Fibroblast of peridontal ligament (primary cell): Measurements from ENCODE around the gene NALF2.

Source experiments
- DNase-seq: peaks from one replicate; pipeline ENCODE4 v3.0.0-alpha.2; 2010; ENCODE audit errors: extremely low read depth

The NALF2 gene

DNA sequence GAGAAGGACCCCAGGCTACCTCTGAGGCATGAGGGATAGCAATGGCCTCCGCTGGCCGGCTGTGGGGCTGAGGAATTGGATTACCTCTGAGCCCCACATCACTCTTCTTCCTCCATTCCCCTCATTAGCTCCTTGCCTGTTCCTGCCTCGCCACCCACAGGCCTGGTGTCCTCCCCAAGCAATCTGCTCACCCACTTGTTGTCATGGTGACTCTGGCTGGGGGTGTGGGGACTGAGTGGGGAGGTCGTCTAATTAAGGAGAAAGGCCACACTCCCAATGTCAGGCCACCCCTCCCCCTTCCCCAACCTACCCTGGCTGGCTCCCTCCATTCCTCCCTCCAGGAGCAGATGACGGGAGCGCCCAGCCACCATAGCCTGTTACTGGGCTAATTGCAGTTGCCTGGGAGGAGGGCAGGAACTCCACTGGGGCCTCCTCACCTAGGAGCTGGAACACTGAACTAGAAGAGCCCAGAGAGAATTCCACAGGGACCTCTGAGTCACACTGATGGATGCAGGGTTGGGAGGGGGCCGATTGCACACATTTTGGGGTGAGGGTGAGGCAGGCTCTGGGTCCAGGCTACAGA, 20.7 kb downstream of the NALF2 start:
- no peak for DNase-seq

DNA sequence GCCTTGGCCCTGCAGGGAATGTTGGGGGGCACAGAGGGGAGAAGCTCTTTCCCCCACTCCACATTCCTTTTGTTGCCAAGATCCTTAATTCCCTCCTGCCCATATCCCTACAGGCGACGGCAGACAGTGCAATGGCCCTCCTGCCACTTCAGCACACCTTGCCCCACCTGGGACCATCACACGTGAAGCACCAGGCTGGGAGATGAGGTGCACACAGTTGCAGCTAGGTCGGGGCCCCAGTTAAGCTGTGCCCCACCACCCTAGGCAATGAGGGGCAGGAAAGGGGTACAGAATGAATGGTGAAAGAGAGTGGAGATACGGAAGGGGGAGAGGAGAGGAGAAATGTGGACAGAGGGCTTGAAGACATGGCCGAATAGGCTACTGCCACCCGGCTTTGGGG, 26.2 kb downstream of the NALF2 start:
- DNase-seq: no peak

- no peak for DNase-seq
These were observed 27.1 kb downstream of the NALF2 start for GRCh38 chrX:69531031-69531755.

- DNase-seq: no peak
These were observed 31.5 kb downstream of the NALF2 start for GRCh38 chrX:69535661-69536060.

DNA sequence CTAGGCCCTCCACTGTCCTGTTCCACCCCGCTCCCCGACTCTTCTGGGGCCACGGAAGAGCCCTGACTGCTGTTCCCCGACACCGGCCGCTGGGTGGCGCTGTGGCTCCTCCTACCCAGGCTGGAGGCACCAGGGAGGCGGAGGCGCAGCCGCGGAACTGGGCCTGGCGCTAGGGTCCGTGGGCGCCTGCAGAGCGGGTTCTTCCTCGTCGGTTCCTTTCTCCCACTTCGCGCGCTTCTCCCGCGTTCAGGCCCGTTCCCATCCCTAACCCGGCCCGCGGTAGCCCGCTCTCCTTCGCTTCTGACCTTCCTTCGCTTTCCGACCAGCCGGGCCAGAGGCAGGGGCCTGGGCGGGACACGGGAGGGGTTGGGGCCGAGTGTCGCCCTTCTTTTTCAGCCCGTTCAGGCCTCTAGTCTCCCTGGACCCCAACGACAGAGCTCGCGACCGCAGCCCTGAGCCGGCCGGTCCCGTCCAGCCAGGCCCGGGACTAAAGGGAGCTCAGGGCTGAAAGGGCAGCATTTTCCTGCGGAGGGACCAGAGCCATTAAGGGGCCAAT, 34.3 kb downstream of the NALF2 start:
- peak; percentile 20 for DNase-seq

DNA sequence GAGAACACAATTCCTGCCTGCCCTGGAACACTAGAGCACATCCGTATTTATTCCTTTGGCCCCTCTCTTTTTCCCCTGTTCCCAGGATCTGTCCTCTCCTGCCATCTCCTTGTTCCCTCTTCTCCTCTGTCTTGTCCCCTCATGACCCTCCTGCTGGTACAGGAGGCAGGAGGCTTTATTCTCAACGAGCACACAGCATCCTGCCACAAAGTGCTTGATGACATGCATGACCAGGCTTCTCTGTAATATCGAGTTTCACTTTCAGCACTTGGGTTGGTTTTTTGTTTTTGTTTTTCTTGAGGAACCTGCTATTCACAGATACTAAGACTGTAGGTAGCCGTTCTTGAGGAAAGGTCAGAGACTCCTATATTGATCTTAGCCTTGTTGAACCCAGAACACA, 35.3 kb downstream of the NALF2 start:
- DNase-seq: no peak

GRCh38 chrX:69541956-69542355, 37.8 kb downstream of the NALF2 start:
- no peak for DNase-seq

- no peak for DNase-seq
These were observed 39.4 kb downstream of the NALF2 start for GRCh38 chrX:69543572-69543971.

GRCh38 chrX:69546417-69546816, 42.3 kb downstream of the NALF2 start:
- DNase-seq: no peak

DNA sequence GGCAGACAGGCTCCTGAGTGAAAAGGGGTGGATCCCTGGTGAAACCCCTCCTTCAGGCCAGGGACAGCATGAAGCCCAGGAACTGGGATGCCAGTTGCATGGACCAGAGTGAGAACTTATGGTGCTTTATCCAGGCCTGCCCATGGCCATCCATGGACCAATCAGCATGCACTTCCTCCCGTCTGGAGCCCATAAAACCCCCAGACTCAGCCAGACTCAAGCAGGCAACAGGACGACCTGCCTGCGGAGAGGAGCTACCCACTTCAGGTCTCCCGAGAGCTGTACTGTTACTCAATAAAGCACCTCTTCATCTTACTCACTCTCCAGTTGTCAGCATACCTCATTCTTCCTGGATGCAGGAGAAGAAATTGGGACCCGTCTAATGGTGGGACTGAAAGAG, 42.9 kb downstream of the NALF2 start:
- DNase-seq: no peak

DNA sequence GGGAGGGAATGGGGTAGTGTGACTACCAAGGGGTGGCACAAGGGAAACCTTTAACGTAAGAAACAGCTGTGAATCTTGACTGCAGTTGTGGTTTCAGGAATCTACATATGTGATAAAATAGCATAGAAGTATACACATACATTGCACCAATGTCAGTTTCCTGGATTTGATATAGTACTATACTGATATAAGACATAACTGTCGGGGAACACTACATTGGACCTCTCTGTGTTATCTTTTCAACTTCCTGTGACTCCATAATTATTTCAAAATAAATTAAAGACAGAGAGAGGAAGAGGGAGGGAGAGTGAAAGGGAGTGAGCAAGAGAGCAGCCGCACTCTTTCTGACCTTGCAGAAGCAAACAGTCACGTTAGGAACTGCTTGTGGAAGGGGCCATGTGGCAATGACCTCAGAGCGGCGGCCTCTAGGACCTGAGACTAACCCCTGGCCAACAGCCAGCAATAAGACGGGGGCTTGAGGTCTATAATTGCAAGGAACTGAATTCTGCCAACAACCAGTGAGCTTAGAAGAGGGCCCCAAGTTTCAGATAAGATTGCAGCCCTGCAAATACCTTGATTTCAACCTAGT, 47.4 kb downstream of the NALF2 start:
- DNase-seq: no peak

GRCh38 chrX:69552512-69552911, 48.4 kb downstream of the NALF2 start:
- no peak for DNase-seq
